Thymus (tissue), 11 donors: ENCODE data around the gene ADAR. TPM values are rescaled to one million over a fixed set of nuclear protein-coding genes. Genes with fewer than 3 reads are reported as not detected.

Source experiments
- DNase-seq, 9 donors: peaks; one replicate each; pipeline ENCODE4 v3.0.0-alpha.2; 2013; ENCODE audit warnings: low spot score in 9 of 9, low read depth in 6 of 9, missing footprints in 1 of 9
- H3K27ac ChIP-seq, 2 donors: one replicate each; pipeline ENCODE4 v1.5.1; 2013; ENCODE audit warnings: control low read depth in 1 of 2, low read depth in 1 of 2, low read length in 1 of 2, mild to moderate bottlenecking in 1 of 2, moderate library complexity in 1 of 2
- H3K27me3 ChIP-seq, 2 donors: one replicate each; pipeline ENCODE4 v1.5.1; 2013; ENCODE audit warnings: low read length in 1 of 2; ENCODE audit not compliant: control insufficient read depth in 2 of 2, insufficient read depth in 1 of 2
- H3K36me3 ChIP-seq, 2 donors: one replicate each; pipeline ENCODE4 v1.5.1; 2013; ENCODE audit warnings: low read length in 1 of 2, mild to moderate bottlenecking in 1 of 2, moderate library complexity in 1 of 2; ENCODE audit not compliant: control insufficient read depth in 2 of 2, insufficient read depth in 2 of 2
- H3K4me1 ChIP-seq, 2 donors: one replicate each; pipeline ENCODE4 v1.5.1; 2013; ENCODE audit warnings: low read length in 2 of 2; ENCODE audit not compliant: control insufficient read depth in 2 of 2, insufficient read depth in 2 of 2
- H3K4me3 ChIP-seq, 2 donors: one replicate each; pipeline ENCODE4 v1.5.1; 2013; ENCODE audit warnings: low read length in 2 of 2, control low read depth in 1 of 2, mild to moderate bottlenecking in 1 of 2
- H3K9me3 ChIP-seq, 2 donors: one replicate each; pipeline ENCODE4 v1.5.1; 2013; ENCODE audit warnings: low read length in 1 of 2, mild to moderate bottlenecking in 1 of 2; ENCODE audit not compliant: control insufficient read depth in 2 of 2, insufficient read depth in 1 of 2
- WGBS: extraction: QIAGEN DNeasy Blood & Tissue Kit; methylation state at CpG from one replicate; pipeline ENCODE4 v1.1.7; 2013; 5-methylcytosine and 5-hydroxymethylcytosine counted together
- polyA plus RNA-seq: library from polyadenylated mRNA; stranded (reverse); fragments of 200-250 nt; gene quantifications from one replicate; pipeline ENCODE4 v1.2.3, GENCODE V29; 2013
- total RNA-seq: library from RNA; stranded (reverse); fragments of 120-200 nt; gene quantifications from one replicate; pipeline ENCODE4 v1.2.4, GENCODE V29; 2013
- donor health status: healthy.

ADAR gene
- total and polyA plus RNA-seq, 2 donors, result 49.7 to 92.8 TPM

DNA sequence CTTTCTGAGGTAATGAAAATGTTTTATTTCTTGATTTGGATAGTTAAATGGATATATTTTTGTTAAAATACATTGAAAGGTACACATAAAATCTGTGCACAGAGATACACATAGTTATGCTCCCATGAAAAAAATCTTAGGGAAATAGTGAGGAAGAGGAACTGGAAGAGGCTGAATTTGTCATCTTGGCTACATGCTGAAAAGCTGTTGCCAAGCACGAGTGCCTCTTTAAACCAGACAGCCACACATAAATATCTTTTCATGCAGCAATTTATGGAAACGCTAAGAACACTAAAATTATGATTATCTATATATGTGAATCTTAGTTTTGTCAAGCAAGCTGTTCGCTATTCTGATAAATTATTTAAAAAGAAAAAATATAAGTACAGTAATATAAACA lies 12.8 kb upstream of the ADAR start:
- WGBS, result 97% methylated on average over 3 of the region's 3 CpGs
- H3K27ac ChIP-seq, result no peak overlapping the region
- DNase-seq, result no peak
- H3K27me3 ChIP-seq, result no peaks in the 10 kb centered on the region
- no peaks in the 10 kb centered on the region for H3K9me3 ChIP-seq
- H3K4me3 ChIP-seq, result no peak overlapping the region
- H3K36me3 ChIP-seq, result peaks cover 0 to 21% of the 10 kb centered on the region in 2 donors
- peaks cover 0 to 6% of the 10 kb centered on the region in 2 donors for H3K4me1 ChIP-seq

- no peak for DNase-seq
Observed at GRCh38 chr1:154619181-154619948, 11.4 kb upstream of the ADAR start.

GRCh38 chr1:154616659-154617345 lies 8.8 kb upstream of the ADAR start:
- H3K36me3 ChIP-seq, result peaks cover 0 to 9% of the 10 kb centered on the region in 2 donors
- H3K27ac ChIP-seq, result no peak overlapping the region
- no peak for DNase-seq
- H3K27me3 ChIP-seq, result no peaks in the 10 kb centered on the region
- 96% methylated on average over 5 of the region's 5 CpGs for WGBS
- no peak overlapping the region for H3K4me3 ChIP-seq
- H3K4me1 ChIP-seq, result peaks cover 0 to 5% of the 10 kb centered on the region in 2 donors
- H3K9me3 ChIP-seq, result no peaks in the 10 kb centered on the region

More at GRCh38 chr1:154619181-154619948, 11.4 kb upstream of the ADAR start:
- Histone ChIP-seq H3K4me3 (no peak overlapping the region), H3K27me3 (no peaks in the 10 kb centered on the region), H3K36me3 (peaks cover 0 to 21% of the 10 kb centered on the region in 2 donors), H3K27ac (no peak overlapping the region), H3K9me3 (no peaks in the 10 kb centered on the region), H3K4me1 (peaks cover 0 to 7% of the 10 kb centered on the region in 2 donors)
- WGBS, result 88% methylated on average over 5 of the region's 5 CpGs

GRCh38 chr1:154615411-154615810 lies 7.4 kb upstream of the ADAR start:
- Histone ChIP-seq H3K27me3 (no peaks in the 10 kb centered on the region), H3K4me3 (no peak overlapping the region), H3K4me1 (peaks cover 0 to 7% of the 10 kb centered on the region in 2 donors), H3K36me3 (peaks cover 0 to 8% of the 10 kb centered on the region in 2 donors), H3K27ac (no peak overlapping the region), H3K9me3 (no peaks in the 10 kb centered on the region)
- WGBS, result 98% methylated on average over 4 of the region's 4 CpGs
- no peak for DNase-seq

DNA sequence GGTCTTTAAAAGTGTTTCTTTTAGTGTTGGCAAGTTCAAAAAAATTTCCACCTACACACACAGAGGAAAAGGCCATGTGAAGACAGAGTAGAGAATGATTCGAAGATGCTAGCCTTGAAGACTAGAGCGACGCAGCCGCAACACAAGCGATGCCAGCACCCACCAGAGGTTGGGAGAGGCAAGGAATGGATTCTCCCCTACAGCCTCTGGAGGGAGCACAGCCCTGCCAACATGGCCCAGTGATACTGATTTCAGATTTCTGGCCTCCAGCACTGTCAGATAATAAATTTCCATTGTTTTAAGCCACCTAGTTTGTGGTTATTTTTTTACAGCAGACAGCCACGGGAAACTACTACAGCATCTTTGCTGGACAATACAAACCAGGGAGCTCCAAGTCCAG lies 6.9 kb upstream of the ADAR start:
- Histone ChIP-seq H3K27me3 (no peaks in the 10 kb centered on the region), H3K36me3 (peaks cover 0 to 8% of the 10 kb centered on the region in 2 donors), H3K4me3 (no peak overlapping the region), H3K9me3 (no peaks in the 10 kb centered on the region), H3K4me1 (peaks cover 3 to 10% of the 10 kb centered on the region in 2 donors), H3K27ac (no peak overlapping the region)
- DNase-seq, result no peak
- WGBS, result 91% methylated on average over 6 of the region's 6 CpGs

DNA sequence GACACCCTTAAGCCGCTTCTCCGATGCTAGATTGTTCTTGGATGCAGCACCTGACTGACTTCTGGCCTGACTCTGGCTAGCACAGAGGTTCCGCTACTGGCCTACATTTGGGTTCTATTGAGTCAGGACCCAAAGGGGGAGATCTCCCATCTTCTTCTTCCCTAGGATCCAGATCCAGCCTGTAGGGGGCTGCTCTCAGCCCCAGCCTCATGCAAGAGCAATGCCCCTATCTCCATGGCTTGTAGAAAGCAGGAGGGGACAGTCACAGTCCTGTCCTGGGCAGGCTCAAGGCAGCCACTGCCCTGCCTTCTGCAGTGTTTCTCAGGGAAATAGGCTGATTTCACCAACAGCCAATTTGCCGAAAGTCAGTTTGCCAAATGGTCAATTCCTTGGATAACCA lies 6.3 kb upstream of the ADAR start:
- Histone ChIP-seq H3K9me3 (no peaks in the 10 kb centered on the region), H3K27ac (no peak overlapping the region), H3K36me3 (peaks cover 0 to 7% of the 10 kb centered on the region in 2 donors), H3K4me1 (peaks cover 9 to 17% of the 10 kb centered on the region in 2 donors), H3K27me3 (no peaks in the 10 kb centered on the region), H3K4me3 (no peak overlapping the region)
- 98% methylated on average over 4 of the region's 4 CpGs for WGBS
- DNase-seq, result no peak

DNA sequence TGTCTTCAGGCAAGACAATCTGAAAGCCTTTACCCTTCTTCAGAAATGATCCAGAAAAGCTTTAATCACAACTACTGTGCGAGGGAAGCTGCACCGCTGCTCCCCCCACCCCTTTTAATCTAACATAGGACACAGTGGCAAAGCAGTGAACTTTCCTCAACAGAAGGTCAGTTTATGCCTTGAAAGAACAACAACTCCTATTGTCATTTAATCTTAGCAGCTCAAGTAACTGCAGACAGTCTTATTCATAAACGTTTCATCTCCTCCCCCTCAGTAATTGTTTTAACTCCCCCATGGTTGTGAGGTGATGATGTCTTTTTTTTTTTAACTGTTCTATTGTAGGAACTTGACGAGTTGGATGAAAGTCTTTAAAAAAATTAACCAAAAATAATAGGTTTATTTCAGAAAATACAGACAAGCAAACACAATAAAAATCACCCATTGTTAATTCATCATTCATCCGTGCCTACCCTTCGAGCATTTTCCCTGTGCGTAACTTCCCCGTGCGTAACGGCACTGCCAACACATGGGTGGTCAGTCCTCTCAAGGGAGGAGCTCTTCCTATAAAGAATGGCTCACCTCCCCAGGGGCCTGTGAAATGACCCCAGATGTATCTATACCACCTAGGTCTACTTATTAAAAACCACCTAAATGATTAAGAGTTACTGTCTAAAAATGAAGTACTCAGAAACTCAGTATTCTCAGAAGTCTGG lies 3.3 kb upstream of the ADAR start:
- Histone ChIP-seq H3K4me1 (peaks cover 20 to 34% of the 10 kb centered on the region in 2 donors), H3K27ac (peak overlapping the region in 1 of 2 donors; percentile 19), H3K27me3 (no peaks in the 10 kb centered on the region), H3K36me3 (no peaks in the 10 kb centered on the region), H3K9me3 (no peaks in the 10 kb centered on the region), H3K4me3 (no peak overlapping the region)
- no peak for DNase-seq
- WGBS, result 88% methylated on average over 10 of the region's 10 CpGs

DNA sequence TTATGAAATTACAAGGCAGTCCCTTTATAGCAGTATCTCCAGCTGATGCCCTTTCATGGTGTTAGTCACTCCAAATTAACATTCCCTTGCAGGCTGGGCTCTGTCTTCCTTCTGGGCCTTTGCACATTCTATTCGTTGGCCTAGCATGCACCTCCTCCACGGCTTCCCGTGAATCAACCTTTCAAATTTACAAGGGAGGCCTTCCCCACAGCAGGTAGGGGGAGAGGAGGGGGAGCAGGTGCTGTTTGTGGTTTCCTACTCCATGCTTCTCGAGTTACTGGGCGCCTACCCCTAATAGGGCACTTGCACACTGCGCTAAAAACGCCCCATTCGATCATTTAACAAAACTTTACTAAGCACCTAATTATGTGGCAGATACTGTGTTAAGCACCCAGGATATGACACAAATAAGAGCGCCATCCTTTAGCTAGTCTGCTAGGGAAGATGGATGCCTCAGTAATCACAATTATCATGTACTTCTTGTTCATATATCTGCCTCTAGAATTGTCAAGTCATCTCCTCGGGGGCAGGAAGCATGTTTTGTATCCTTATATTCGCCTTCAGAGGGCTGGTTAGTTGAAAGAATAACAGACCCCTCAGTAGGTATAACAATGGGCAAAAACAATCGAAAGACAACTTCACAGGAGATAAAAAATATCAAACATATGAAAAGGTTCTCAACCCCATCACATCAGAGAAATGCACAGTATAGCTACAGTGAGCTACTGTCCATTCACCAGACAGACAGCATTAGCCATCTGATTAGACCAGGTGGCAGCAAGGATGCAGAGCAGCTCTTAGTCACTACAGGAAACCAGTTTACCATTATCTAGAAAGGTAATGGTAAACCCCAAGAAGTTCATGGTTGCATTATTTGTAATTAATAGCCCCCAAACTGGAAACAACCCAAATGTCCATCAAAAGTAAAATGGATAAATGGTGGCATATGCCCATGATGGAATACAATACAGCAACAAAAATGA lies 1.7 kb upstream of the ADAR start:
- no peaks in the 10 kb centered on the region for H3K27me3 ChIP-seq
- H3K4me1 ChIP-seq, result peaks cover 20 to 46% of the 10 kb centered on the region in 2 donors
- DNase-seq, result peak in 8 of 9 donors; percentile 39 to 85 (median 58)
- peak overlapping the region; percentile 94 to 98 for H3K27ac ChIP-seq
- WGBS, result 15% methylated on average over 12 of the region's 12 CpGs
- H3K4me3 ChIP-seq, result peak overlapping the region in 1 of 2 donors; percentile 24
- peaks cover 0 to 13% of the 10 kb centered on the region in 2 donors for H3K36me3 ChIP-seq
- no peaks in the 10 kb centered on the region for H3K9me3 ChIP-seq
